Measurements from ENCODE around the gene FBLN7. TPM values are rescaled to one million over a fixed set of nuclear protein-coding genes. Genes with fewer than 3 reads are reported as not detected.

FBLN7 gene
- total and polyA plus RNA-seq, 4 donors = 0.60 to 2.4 (median 1.9) TPM

GRCh38 chr2:112164876-112165275, 26.7 kb downstream of the FBLN7 start:
- no peaks in the 10 kb centered on the region for H3K36me3 ChIP-seq (ENCODE audit: control insufficient read depth in 4 of 4, insufficient read depth in 3 of 4, low read depth in 1 of 4, low read length in 3 of 4)
- H3K4me1 ChIP-seq (ENCODE audit: control insufficient read depth in 4 of 4, insufficient read depth in 4 of 4, low read length in 3 of 4) = peaks cover 0 to 4% (median 2%) of the 10 kb centered on the region in 4 donors
- DNase-seq (ENCODE audit: low spot score) = no peak
- H3K27me3 ChIP-seq (ENCODE audit: control insufficient read depth in 4 of 4, insufficient read depth in 4 of 4, low read length in 3 of 4) = no peaks in the 10 kb centered on the region
- H3K4me3 ChIP-seq (ENCODE audit: low read depth in 1 of 3, low read length in 3 of 3) = no peak overlapping the region
- H3K9me3 ChIP-seq (ENCODE audit: control insufficient read depth in 4 of 4, low read length in 3 of 4) = no peaks in the 10 kb centered on the region
- TF ChIP-seq JUND (IDR thresholded peaks at IDR 0.05) (no peak), GABPA (IDR thresholded peaks at IDR 0.05 in 1 of 2, conservative IDR thresholded peaks at IDR 0.05 in 1 of 2) (no peak), SP1 (IDR thresholded peaks at IDR 0.05) (no peak), HNF4G (IDR thresholded peaks at IDR 0.05) (no peak), NR2F2 (IDR thresholded peaks at IDR 0.05) (no peak), EGR1 (IDR thresholded peaks at IDR 0.05; ENCODE audit: low read depth in 2 of 2) (no peak), FOXA2 (IDR thresholded peaks at IDR 0.05) (no peak), FOXA1 (IDR thresholded peaks at IDR 0.05) (no peak), HNF4A (conservative IDR thresholded peaks at IDR 0.05) (no peak), ZBTB33 (IDR thresholded peaks at IDR 0.05) (no peak), MAX (IDR thresholded peaks at IDR 0.05) (no peak)
- WGBS = 96% methylated on average over 11 of the region's 11 CpGs
- no peak overlapping the region for H3K27ac ChIP-seq (ENCODE audit: low read depth in 1 of 2, low read length in 2 of 2)
- no peak overlapping the region for H3K9ac ChIP-seq (ENCODE audit: low read depth in 1 of 2, low read length in 2 of 2)

GRCh38 chr2:112165296-112165695, 27.1 kb downstream of the FBLN7 start:
- Histone ChIP-seq H3K27ac (ENCODE audit: low read depth in 1 of 2, low read length in 2 of 2) (no peak overlapping the region), H3K36me3 (ENCODE audit: control insufficient read depth in 4 of 4, insufficient read depth in 3 of 4, low read depth in 1 of 4, low read length in 3 of 4) (no peaks in the 10 kb centered on the region), H3K4me3 (ENCODE audit: low read depth in 1 of 3, low read length in 3 of 3) (no peak overlapping the region), H3K27me3 (ENCODE audit: control insufficient read depth in 4 of 4, insufficient read depth in 4 of 4, low read length in 3 of 4) (no peaks in the 10 kb centered on the region), H3K9ac (ENCODE audit: low read depth in 1 of 2, low read length in 2 of 2) (no peak overlapping the region), H3K4me1 (ENCODE audit: control insufficient read depth in 4 of 4, insufficient read depth in 4 of 4, low read length in 3 of 4) (peaks cover 0 to 4% (median 2%) of the 10 kb centered on the region in 4 donors), H3K9me3 (ENCODE audit: control insufficient read depth in 4 of 4, low read length in 3 of 4) (no peaks in the 10 kb centered on the region)
- WGBS = 94% methylated on average over 4 of the region's 4 CpGs
- TF ChIP-seq ATF3 (IDR thresholded peaks at IDR 0.05) = no peak
- no peak for TF ChIP-seq MAX (IDR thresholded peaks at IDR 0.05)
- TF ChIP-seq JUND (IDR thresholded peaks at IDR 0.05) = no peak
- TF ChIP-seq REST (IDR thresholded peaks at IDR 0.05) = no peak
- TF ChIP-seq ZBTB33 (IDR thresholded peaks at IDR 0.05) = no peak
- no peak for TF ChIP-seq FOXA2 (IDR thresholded peaks at IDR 0.05)
- TF ChIP-seq NR2F2 (IDR thresholded peaks at IDR 0.05) = no peak
- no peak for TF ChIP-seq GABPA (IDR thresholded peaks at IDR 0.05 in 1 of 2, conservative IDR thresholded peaks at IDR 0.05 in 1 of 2)
- TF ChIP-seq CTCF (IDR thresholded peaks at IDR 0.05; ENCODE audit: low read depth, low read length, missing input control) = no peak
- no peak for TF ChIP-seq RXRA (IDR thresholded peaks at IDR 0.05)
- no peak for TF ChIP-seq HNF4A (conservative IDR thresholded peaks at IDR 0.05)
- no peak for TF ChIP-seq EGR1 (IDR thresholded peaks at IDR 0.05; ENCODE audit: low read depth in 2 of 2)
- TF ChIP-seq RAD21 (IDR thresholded peaks at IDR 0.05) = no peak
- no peak for TF ChIP-seq FOXA1 (IDR thresholded peaks at IDR 0.05)
- no peak for TF ChIP-seq SP1 (IDR thresholded peaks at IDR 0.05)
- no peak for TF ChIP-seq YY1 (IDR thresholded peaks at IDR 0.05)
- no peak for DNase-seq (ENCODE audit: low spot score)
